H1 (cell line): ENCODE data around the gene PCSK9. TPM values are rescaled to one million over a fixed set of nuclear protein-coding genes. Genes with fewer than 3 reads are reported as not detected.

Experiments used
- ASH2L ChIP-seq: fragments of 200-600, 300-600 bp; sonication (generic); IDR thresholded peaks from one replicate; pipeline ENCODE4 v1.7.1; 2017; ENCODE audit warnings: low read length
- ATF2 ChIP-seq: IDR thresholded peaks from 2 replicates; pipeline ENCODE4 v1.6.1; 2012; ENCODE audit warnings: low read length, inconsistent platforms
- BRCA1 ChIP-seq: IDR thresholded peaks from 2 replicates; pipeline ENCODE4 v1.6.1; 2012; ENCODE audit warnings: low read depth, low read length, improper control_type of control experiment
- CBX5 ChIP-seq: fragments of 300-800, 300-1000 bp; sonication (generic); IDR thresholded peaks from 2 replicates; pipeline ENCODE4 v1.7.1; 2016; ENCODE audit warnings: antibody characterized with exemption, low read length, low read depth
- CREB1 ChIP-seq: IDR thresholded peaks from 2 replicates; pipeline ENCODE4 v1.6.1; 2012; ENCODE audit warnings: inconsistent platforms
- EP300 ChIP-seq, 2 experiments: IDR thresholded peaks; 1 replicate in 1 of 2; 2 replicates in 1 of 2; pipeline ENCODE4 v1.6.1; 2011 to 2012; ENCODE audit warnings: low read depth in 2 of 2, low read length in 2 of 2, mild to moderate bottlenecking in 2 of 2, borderline replicate concordance in 1 of 2, inconsistent platforms in 1 of 2, moderate library complexity in 1 of 2
- FOSL1 ChIP-seq: IDR thresholded peaks from 2 replicates; pipeline ENCODE4 v1.6.1; 2011; ENCODE audit warnings: mild to moderate bottlenecking, low read depth, low read length, moderate library complexity; ENCODE audit not compliant: insufficient read depth
- KDM4A ChIP-seq: IDR thresholded peaks from one replicate; pipeline ENCODE4 v1.7.1; 2012; ENCODE audit warnings: low read depth, mild to moderate bottlenecking, moderate library complexity, low read length, inconsistent platforms; ENCODE audit not compliant: severe bottlenecking
- NANOG ChIP-seq: IDR thresholded peaks from 2 replicates; pipeline ENCODE4 v1.6.1; 2011; ENCODE audit warnings: low read length, low read depth, mild to moderate bottlenecking, inconsistent platforms; ENCODE audit not compliant: insufficient read depth, poor library complexity, severe bottlenecking
- NRF1 ChIP-seq: IDR thresholded peaks from 2 replicates; pipeline ENCODE4 v1.6.1; 2011; ENCODE audit warnings: mild to moderate bottlenecking, low read depth, low read length, improper control_type of control experiment
- PHF8 ChIP-seq: fragments of 200-600 bp; sonication (generic); conservative IDR thresholded peaks from 2 replicates; pipeline ENCODE4 v1.7.1; 2012; ENCODE audit warnings: low read depth, mild to moderate bottlenecking, inconsistent platforms, low read length, moderate library complexity
- RAD21 ChIP-seq, 2 experiments: IDR thresholded peaks in 1 of 2; conservative IDR thresholded peaks in 1 of 2; 2 replicates each; pipeline ENCODE4 v1.6.1; 2011; ENCODE audit warnings: low read depth in 2 of 2, low read length in 2 of 2, improper control_type of control experiment in 1 of 2, inconsistent platforms in 1 of 2, mild to moderate bottlenecking in 1 of 2, moderate library complexity in 1 of 2
- RBBP5 ChIP-seq: IDR thresholded peaks from 2 replicates; pipeline ENCODE4 v1.7.1; 2012; ENCODE audit warnings: low read depth, mild to moderate bottlenecking, inconsistent platforms, low read length, moderate library complexity, borderline replicate concordance
- RXRA ChIP-seq: IDR thresholded peaks from 2 replicates; pipeline ENCODE4 v1.6.1; 2011; ENCODE audit warnings: low read depth, mild to moderate bottlenecking, low read length, moderate library complexity; ENCODE audit not compliant: insufficient read depth
- SAP30 ChIP-seq: fragments of 300-600 bp; sonication (generic); IDR thresholded peaks from 2 replicates; pipeline ENCODE4 v1.7.1; 2012; ENCODE audit warnings: low read length, moderate library complexity, mild to moderate bottlenecking, inconsistent platforms; ENCODE audit not compliant: insufficient read depth, insufficient replicate concordance
- SIN3A ChIP-seq, 2 experiments: IDR thresholded peaks in 1 of 2; conservative IDR thresholded peaks in 1 of 2; 2 replicates each; pipeline ENCODE4 v1.6.1; 2011 to 2012; ENCODE audit warnings: low read length in 2 of 2, improper control_type of control experiment in 1 of 2, low read depth in 1 of 2, mild to moderate bottlenecking in 1 of 2
- SP1 ChIP-seq: IDR thresholded peaks from 2 replicates; pipeline ENCODE4 v1.6.1; 2011; ENCODE audit warnings: low read depth, low read length
- SP4 ChIP-seq: IDR thresholded peaks from 2 replicates; pipeline ENCODE4 v1.6.1; 2012; ENCODE audit warnings: low read length, inconsistent platforms
- SUZ12 ChIP-seq: fragments of 200-600 bp; sonication (generic); IDR thresholded peaks from 2 replicates; pipeline ENCODE4 v1.6.1; 2012; ENCODE audit warnings: mild to moderate bottlenecking, inconsistent platforms, low read length, moderate library complexity, mixed read lengths
- TAF1 ChIP-seq: IDR thresholded peaks from 2 replicates; pipeline ENCODE4 v1.6.1; 2011; ENCODE audit warnings: mild to moderate bottlenecking, low read depth, low read length
- TCF12 ChIP-seq: IDR thresholded peaks from 2 replicates; pipeline ENCODE4 v1.6.1; 2011; ENCODE audit warnings: low read depth, mild to moderate bottlenecking, low read length
- USF2 ChIP-seq: IDR thresholded peaks from 2 replicates; pipeline ENCODE4 v1.6.1; 2011; ENCODE audit warnings: low read length, improper control_type of control experiment
- ZNF274 ChIP-seq: IDR thresholded peaks from 2 replicates; pipeline ENCODE4 v1.7.0; 2012; ENCODE audit warnings: low read length, borderline replicate concordance; ENCODE audit errors: extremely low read depth
- polyA plus RNA-seq, 7 experiments: library from polyadenylated mRNA; depleted of rRNA in 3 of 7; stranded (reverse) in 5 of 7; unstranded in 2 of 7; fragments of >200 nt in 5 of 7; fragments of 200-250 nt in 2 of 7; gene quantifications; 1 replicate in 5 of 7; 2 replicates in 1 of 7; 4 replicates in 1 of 7; pipeline versions ENCODE4 v1.2.1 to v1.2.3, GENCODE V29; 2011 to 2013; ENCODE audit warnings: missing spikeins in 2 of 7, mixed read lengths in 2 of 7
- total RNA-seq: library from RNA; stranded (reverse); fragmentation: NEBNext Ultra II Directional; extraction: Animal tissue kit (Norgen Biotek cat#: 25700); gene quantifications from 2 replicates; pipeline ENCODE4 v1.2.1, GENCODE V29; 2021

PCSK9 gene
- total and polyA plus RNA-seq, 2 of the 8 experiments (the other 6 are each of a cell fraction or from before 2014, with no cell fraction given), result 22.3 to 32.3 TPM

- TF ChIP-seq NANOG (peak; percentile 63), RAD21 (IDR thresholded peaks at IDR 0.05 in 1 of 2, conservative IDR thresholded peaks at IDR 0.05 in 1 of 2; ENCODE audit: low read depth in 2 of 2, low read length in 2 of 2) (no peak; a peak in 1 of 4 replicates), EP300 (IDR thresholded peaks at IDR 0.05; ENCODE audit: borderline replicate concordance in 1 of 2, low read depth in 2 of 2, low read length in 2 of 2) (peak in 1 of 2 experiments; percentile 75; a peak in 1 of 3 replicates), ZNF274 (no peak), KDM4A (no peak), CREB1 (no peak), PHF8 (no peak), SAP30 (no peak), TCF12 (peak; percentile 100), CBX5 (no peak), USF2 (no peak), TAF1 (no peak), NRF1 (no peak), RXRA (0 out of 2 replicates have a peak, but pooled peaks have one; percentile 81), SP1 (no peak), SUZ12 (no peak), FOSL1 (no peak), SP4 (no peak), BRCA1 (no peak), ASH2L (no peak), SIN3A (conservative IDR thresholded peaks at IDR 0.05 in 1 of 2, IDR thresholded peaks at IDR 0.05 in 1 of 2; ENCODE audit: low read depth in 1 of 2, low read length in 2 of 2) (0 out of 4 replicates have a peak, but pooled peaks of 1 of the 2 experiments have one; percentile 7), RBBP5 (no peak), ATF2 (no peak)
Observed at GRCh38 chr1:54997711-54997986, 41.7 kb upstream of the PCSK9 start (continued).
